GM21381 (cell line): ENCODE measurements around the gene MTA1.

ENCODE experiments used
- ATAC-seq: cut with Tn5 transposase; IDR thresholded peaks from one replicate; pipeline ENCODE4 v1.9.1; 2021; ENCODE audit warnings: mild to moderate bottlenecking, moderate library complexity; ENCODE audit not compliant: unreplicated experiment

Gene MTA1

GRCh38 chr14:105440554-105440900 lies 20.9 kb downstream of the MTA1 start:
- ATAC-seq = no peak

DNA sequence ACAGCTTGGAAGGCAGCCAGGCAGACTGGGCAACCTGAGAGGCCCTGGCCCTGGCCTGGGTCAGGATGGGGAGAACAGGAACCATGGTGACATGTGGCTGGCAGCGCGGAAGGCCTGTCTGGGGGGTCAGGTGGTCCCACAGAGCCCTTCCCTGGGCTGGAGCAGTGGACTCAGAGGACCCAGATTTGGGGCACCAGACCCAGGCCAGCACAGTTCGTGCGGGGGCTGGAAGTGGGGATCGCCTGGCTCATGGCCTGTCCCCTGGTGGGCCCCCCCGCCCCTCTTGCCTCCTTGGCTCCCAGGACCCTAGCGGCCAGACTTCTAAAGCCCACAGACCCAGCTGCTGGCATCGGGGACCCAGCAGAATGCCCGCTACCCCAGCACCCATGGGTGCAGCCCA lies 21.4 kb downstream of the MTA1 start:
- ATAC-seq = no peak

GRCh38 chr14:105442125-105442524 lies 22.5 kb downstream of the MTA1 start:
- ATAC-seq = no peak

DNA sequence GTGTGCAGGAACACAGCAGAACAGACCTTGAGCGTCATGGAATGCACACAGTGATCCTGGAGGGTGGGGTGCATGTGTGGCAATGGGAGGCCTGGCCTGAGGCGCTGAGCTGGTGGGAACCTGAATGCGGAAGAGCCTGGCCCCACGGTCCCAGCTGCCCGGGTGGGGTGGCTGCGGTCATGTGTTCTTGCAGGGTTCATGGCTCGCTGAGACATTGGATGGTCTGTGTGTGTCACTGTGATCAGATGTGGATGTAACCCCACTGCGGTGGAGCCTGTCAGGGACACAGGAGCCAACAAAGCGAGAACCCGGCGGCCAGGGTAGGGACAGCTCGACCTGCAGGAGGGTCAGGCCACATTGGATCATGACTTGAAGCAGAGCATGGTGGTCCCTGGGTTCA lies 23.2 kb downstream of the MTA1 start:
- no peak for ATAC-seq

DNA sequence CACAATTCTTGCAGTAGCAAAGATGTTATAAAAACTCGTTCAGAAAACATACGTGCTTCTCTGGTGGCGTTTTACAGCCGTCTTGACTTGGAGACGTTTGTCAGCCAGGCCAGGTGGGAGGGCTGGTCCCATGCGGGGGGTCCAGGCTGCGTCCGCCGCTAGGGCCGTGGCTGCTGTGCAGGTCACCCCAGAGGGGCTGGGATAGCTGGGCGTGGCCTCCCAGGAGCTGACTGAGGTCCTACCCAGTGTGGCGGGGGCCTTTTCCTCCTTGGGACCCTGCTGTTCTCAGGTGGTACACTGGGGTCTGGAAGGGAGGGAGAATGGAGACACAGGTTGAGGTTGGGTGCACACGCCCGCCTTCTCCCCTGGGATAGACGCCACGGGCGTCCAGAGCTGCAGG lies 25.2 kb downstream of the MTA1 start:
- no peak for ATAC-seq

DNA sequence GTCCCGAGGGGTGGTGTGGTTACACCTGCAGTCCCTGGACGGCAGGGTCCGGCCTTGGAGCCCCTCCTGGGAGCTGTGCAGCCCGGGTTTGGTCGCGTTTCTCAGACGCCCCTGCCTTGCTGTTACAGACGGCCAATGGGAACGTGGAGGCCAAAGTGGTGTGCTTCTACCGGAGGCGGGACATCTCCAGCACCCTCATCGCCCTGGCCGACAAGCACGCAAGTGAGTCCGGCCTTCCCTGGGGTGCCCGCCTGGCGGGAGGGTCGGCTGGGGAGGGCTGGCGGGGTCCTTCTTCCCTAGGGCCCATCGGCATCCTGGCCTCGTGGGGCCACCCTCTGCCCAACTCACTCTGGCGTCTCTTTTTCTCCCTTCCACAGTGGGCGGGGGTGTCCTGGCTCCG lies 25.7 kb downstream of the MTA1 start:
- ATAC-seq = no peak

GRCh38 chr14:105445901-105446845 lies 26.5 kb downstream of the MTA1 start:
- no peak for ATAC-seq

- ATAC-seq = no peak
These were observed 27.3 kb downstream of the MTA1 start for GRCh38 chr14:105446971-105447370.

GRCh38 chr14:105447651-105448640 lies 28.3 kb downstream of the MTA1 start:
- no peak for ATAC-seq

- no peak for ATAC-seq
These were observed 29.1 kb downstream of the MTA1 start for GRCh38 chr14:105448706-105449111.

- no peak for ATAC-seq
These were observed 29.9 kb downstream of the MTA1 start for GRCh38 chr14:105449276-105450122.

DNA sequence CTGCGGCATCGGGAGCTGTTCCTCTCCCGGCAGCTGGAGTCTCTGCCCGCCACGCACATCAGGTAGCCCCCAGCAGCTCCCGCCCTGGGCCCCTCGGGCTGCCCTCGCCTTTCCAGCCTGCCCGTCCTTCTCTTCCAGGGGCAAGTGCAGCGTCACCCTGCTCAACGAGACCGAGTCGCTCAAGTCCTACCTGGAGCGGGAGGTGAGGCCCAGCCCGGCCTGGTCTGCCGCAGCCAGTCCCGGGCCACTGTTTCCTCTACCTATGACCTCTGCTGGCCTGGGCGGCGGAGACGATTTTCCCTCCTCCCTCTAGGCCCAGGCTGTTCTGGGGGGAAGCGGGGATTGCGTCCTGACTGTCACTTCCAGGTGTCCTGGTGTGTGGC lies 30.5 kb downstream of the MTA1 start:
- no peak for ATAC-seq

DNA sequence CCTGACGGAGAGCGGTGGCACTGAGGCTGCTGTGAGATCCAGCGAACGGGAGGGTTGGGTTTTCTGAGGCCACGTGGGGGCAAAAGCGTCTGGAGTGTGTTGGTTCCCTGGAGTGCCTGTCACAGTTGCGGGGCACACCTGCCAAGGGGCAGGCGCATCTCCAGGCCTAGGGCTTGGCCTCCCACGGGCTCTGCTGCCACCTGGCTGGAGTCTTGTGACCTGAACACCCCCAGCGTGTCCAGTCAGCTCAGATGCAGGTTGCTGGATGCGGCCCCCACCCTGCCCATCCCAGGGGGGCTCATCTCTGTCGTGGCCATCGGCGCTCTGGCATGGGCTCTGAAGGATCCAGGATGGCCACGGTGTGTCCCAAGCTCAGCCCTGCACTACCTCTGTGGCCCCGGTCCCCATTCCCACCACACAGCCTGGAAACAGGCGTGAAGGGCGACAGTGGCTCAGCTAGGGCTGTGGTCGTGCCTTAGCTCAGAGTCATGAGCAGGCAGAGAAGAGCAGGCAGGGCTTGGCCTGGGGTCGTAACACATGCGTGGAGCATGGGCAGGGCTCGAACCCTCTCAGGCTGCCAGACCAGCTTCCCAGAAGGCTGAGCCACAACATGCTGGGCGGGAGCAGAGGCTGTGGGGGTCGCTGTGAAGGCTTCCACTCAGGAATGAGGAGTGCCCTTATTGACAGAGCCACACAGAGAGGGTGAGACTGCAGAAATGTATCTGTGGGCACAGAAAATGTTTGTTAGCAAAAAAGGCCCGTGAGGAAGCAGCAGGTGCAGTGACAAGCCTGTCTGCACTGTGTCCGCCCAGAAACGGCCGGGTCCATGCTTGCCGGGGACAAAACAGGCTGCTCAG lies 31.5 kb downstream of the MTA1 start:
- no peak for ATAC-seq

- ATAC-seq = no peak
These were observed 33.3 kb downstream of the MTA1 start for GRCh38 chr14:105452963-105453362.

GRCh38 chr14:105453847-105454246 lies 34.2 kb downstream of the MTA1 start:
- no peak for ATAC-seq

GRCh38 chr14:105455086-105455640 lies 35.5 kb downstream of the MTA1 start:
- no peak for ATAC-seq

GRCh38 chr14:105455766-105456660 lies 36.4 kb downstream of the MTA1 start:
- no peak for ATAC-seq
